NCI-H146 treated with DMSO at 0.1 percent for 48 hours (cell line): Measurements from ENCODE around the gene GRM7.
"Not testable (repeated sequence)": the region's sequence is repeated elsewhere in the genome, so short reads cannot be mapped to it uniquely, and the experiment has no call there.

Experiments used
- DNase-seq: peaks from one replicate; lab custom pipeline; 2025; ENCODE audit not compliant: unreplicated experiment; lab: John Stamatoyannopoulos, UW

Gene GRM7

DNA sequence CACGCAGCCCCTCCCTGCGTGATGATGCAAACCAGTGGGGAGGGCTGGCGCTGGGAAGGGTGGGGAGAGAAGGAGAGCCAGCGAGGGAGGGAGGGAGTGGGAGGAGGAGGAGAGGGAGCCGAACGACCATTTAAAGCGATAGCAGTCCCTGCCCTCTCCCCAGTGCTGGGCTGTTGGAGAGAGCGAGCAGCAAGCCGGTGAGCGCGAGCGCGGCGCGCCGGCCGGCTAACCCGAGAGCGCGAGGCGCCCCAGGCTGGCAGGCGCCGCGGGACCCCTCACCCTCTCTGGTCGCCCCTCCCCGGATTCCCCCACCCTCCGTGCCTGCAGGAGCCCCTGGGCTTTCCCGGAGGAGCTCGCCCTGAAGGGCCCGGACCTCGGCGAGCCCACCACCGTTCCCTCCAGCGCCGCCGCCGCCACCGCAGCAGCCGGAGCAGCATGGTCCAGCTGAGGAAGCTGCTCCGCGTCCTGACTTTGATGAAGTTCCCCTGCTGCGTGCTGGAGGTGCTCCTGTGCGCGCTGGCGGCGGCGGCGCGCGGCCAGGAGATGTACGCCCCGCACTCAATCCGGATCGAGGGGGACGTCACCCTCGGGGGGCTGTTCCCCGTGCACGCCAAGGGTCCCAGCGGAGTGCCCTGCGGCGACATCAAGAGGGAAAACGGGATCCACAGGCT lies at the start of gene GRM7:
TSS of gene GRM7 (plus strand) at position 162 of the 671 bp plus-strand sequence.
- peak; percentile 10 for DNase-seq

DNA sequence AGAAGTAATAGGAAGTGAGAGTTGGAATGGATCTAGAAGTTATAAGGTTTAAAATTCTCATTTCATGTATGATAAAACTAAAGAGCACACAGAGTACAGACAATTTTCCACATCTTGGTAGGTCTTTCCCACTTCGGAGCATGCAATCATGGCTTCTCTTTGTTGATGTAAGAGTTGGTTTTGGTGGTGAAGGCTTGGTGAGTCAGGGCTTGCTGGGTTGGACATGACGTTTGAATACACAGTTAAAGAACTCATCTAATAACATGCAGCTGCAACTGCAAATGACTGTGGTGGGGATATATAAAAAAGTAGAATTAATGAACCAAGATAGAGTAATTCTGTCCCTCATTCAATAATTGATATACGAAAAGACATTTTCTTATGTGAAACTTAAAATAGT lies 39.5 kb upstream of the GRM7 start:
- DNase-seq: no peak

DNA sequence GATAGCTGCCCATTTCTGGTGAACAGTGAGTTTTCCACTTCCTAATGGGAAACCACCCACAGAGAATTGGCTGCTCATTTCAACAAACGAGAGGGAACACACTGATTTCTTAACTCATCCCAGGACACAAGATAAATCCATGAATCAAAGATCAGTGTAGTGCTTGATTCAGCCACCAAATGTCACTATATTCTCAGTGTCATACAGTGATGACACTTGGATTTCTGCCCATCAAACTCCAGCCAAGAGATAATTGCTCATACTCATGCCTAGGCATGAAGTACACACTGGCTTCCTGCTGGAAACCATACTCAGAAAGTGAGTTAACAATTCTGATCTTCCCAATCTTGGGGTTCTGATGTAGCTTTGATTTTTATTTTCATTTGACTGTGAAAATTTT lies 35.4 kb upstream of the GRM7 start:
- peak; percentile 5 for DNase-seq

DNA sequence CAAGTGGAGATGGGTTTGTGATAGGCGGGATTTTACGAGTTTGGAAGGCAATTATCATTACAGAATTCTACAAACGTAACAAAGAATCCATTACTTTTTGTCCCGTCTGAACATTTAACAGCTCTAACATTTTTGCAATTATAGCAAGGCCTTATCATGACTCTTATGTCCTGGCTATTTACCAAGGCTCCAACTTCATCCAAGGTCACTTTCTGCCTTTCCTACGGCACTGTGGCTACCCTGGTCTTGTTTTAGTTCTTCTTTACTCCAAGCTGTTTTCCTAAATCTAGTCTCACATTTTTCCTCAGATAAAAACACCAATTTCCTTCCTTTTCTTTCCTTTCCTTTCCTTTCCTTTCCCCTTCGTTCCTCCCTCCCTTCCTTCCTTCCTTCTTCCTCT lies 33.5 kb upstream of the GRM7 start:
- DNase-seq: no peak

DNA sequence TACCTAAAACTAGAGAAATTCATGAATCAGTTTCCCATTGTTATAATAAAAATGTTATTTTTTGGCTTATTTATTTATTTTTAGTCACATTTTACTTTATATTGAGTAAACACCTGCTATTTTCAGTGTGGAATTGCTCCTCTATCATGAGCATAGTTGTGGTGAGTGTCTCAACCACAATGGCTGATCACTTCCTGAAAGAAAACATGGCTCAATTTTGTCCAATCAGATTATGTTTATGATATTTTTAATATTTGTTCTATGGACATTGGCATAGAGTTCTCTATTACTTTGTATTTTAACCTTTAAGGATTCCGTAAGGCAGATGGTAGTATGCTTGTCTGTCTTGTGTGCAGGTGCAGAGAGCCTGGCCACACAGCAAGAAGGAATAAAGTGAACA lies 16.2 kb upstream of the GRM7 start:
- DNase-seq: no peak

DNA sequence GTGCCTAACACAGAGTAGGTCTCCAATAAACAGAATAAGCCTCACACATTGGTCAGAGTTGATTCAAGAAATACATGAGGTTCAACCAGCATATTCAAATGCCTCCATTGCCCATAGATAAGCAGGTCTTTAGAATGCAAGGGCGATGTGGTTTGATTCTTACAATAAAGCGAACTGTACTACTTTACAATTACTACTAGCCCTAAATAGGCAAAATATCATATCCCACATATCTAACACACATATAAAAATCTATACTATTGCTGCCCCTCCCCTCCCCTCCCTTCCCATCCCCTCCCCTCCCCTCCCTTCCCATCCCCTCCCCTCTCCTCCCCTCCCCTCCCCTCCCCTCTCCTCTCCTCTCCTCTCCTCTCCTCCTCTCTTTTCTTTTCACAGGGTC lies 6.7 kb upstream of the GRM7 start:
- no peak for DNase-seq

DNA sequence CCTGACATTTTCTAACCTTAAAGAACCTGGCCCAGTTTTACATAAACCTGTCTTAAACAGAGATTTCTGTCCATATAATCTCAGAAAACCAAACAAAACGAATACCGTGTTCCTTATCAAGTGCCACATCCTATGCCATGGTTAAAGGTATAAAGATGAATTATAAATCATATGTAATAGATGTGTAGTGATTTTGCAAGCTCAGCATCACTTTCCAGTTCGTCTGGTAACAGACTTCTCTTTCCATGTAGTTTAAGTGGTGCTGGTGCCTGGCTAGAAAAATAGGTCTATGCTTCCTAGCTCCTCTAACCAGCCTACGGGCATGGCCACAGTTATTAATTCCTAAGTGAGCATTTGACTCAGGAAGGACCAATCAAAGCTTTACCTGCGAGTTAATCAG lies 3.4 kb upstream of the GRM7 start:
- no peak for DNase-seq

DNA sequence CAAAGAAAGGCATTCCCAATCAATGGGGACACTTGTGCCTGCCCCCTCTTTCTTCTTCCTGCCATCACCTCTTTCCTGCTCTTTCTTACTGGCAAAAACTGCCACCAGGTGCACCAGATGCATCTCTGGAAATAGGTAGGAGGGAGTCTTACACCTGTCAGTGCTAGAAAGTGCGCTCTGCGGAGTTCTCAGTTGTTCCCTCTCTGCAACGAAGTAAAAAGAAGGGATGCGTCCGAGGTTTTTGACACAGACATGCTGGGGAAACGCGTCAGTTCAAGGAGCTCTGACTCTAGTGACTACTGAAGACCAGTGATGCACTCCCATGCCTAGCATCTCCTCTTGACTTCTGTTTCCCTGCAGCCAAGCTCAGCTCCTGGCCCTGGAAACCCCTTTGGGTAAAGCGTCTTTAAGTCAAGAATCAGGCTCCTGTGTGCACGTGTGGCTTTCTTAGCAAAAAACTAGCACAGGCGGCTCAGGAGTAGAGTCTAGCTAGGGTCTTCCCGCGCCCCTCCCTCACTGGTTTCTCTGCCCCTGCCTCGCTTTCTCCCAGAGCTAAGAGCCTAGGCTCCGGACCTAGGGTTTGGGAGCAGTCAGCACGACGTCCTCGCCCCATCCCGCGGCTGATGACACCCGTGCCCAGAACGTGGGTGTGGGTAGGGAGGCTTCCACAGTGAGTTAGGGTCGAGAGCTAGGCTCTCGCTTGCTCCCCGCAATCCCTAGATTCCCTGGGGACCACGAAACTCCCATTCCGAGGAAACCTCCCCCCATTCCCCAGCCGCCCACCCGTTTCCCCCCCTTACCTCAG lies 564 bp upstream of the GRM7 start:
- DNase-seq: peak; percentile 2

DNA sequence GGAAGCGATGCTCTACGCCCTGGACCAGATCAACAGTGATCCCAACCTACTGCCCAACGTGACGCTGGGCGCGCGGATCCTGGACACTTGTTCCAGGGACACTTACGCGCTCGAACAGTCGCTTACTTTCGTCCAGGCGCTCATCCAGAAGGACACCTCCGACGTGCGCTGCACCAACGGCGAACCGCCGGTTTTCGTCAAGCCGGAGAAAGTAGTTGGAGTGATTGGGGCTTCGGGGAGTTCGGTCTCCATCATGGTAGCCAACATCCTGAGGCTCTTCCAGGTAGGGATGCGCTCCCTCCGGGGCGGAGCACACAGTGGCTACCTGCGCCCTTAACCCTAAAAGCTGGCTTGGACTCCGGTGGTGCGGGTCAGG lies 698 bp downstream of the GRM7 start:
- peak; percentile 2 for DNase-seq

DNA sequence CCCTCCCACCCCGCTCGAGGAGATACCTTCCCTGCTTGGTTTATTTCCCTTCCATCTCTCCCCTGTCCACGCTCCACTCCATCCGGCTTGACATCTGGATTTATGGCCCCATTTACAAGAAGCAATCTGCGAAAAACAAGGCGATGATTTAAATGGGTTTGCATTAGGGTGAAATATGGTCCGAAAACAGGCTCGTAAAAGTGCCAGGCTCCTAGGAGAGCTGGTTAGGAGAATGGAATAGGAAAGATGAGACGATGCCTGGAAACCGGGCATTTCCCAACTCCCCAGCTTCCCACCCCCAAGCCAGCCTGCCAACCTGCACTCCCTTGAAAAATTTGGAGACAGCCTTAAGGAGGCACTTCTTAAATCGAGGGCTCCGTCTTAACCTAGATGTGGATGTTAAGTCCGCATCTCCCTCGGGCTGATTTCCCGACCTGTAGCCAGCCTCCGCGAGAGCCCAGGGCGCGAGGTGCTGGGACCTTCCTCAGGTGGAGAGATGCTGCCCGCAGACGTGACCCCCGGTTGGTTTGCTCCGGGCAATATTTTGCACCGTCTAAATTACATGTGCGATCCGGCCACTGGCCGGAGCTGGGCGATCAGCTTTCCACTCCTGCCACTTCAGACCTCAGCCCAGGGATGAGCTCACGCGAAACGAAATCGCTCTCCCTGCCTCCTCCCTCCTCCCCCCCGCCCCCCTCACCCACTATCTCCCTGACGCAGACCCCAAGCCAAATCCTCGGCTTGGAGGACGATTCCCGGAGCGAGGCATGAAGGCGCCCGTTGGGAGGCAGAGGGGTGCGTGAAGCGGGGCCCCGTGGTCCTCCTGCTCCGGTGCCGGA lies 1.3 kb downstream of the GRM7 start:
- DNase-seq: no peak

DNA sequence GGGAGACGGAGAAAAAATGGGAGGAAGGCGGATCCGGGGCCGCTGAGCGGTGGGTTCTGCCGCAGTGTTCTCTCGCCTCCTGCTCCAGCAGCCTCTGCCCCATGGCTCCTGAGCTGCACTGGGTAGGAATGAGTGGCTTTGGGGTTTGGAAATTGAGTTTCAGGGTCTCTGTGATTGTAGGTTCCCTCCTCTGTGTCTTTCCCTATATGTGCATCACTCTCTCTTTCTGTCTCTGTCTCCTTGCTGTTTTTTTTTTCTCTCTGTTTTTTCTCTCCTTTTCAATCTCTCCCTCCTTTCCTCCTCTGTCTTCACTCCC lies 1.9 kb downstream of the GRM7 start:
- no peak for DNase-seq

DNA sequence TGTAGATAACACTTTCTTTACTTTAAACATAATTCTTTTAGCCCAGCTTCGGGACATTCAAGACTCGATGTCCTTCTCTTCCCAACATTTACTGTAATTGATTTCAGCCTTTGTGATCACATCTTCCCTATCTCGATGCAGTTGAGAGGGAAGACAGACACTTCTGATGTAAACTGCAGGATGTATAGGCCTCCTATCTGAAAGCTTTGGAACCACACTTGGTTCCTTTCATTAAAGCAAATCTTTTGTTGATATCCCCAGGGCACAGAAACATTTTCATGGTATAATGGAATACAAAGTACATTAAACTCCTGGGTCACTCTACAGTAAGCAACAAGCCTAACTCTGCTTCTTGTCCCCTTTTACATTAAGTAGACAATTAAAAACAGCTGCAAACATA lies 6.4 kb downstream of the GRM7 start:
- DNase-seq: no peak

DNA sequence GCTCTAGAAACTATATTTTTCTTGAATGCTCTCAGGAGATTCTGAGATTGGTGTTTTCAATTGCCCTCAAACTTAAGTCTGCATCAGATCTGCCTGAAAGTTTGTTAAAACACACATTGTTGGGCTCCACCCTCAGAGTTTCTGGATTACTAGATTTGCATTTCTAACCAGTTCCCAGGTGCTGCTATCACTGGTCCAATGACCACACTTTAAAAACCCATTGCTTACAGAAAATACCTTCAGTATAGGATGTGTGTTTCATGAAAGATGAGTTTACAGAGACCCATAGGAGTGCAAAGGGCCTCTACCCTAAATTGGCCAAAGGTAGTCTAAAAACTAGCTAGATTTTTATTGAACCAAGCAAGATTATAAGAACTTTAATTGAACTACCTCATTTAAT lies 17.8 kb downstream of the GRM7 start:
- no peak for DNase-seq

DNA sequence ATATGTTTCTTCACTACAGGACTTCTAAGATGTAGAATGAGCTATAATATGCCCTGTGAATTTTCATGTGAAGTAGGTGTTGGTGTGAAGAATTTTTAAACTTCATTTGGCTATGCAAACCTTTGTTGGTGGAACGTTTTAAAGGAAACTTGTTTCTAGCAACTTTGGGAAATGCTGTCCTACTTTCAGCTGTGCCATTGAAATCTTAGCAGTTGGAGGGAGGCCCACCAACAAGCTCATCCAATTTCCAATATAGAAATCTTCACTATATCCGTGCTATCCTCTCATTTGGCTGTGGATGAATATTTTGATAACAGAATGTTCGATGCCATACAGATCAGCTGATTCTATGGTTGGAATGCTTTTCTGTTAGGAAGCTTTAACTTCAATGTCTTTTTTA lies 51.3 kb downstream of the GRM7 start:
- DNase-seq: no peak

DNA sequence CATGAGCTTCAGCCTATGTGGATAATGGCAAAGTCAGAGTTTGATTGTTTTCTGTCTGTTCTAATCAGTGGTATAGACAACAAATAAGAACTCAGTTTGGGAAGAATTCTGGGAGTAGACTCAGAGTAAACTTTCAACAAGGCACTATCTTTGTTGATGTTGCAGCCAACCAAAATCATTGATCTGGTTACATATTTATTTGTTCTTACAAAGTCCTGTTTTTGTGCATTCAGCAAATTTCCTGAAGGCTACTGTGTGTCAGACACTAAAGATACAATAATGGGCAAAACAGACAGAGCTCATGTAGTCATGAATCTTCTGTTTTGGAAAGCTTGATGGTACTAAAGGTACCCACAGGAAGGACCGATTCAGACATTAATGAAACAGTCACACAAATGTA lies 55.0 kb downstream of the GRM7 start:
- DNase-seq: no peak

DNA sequence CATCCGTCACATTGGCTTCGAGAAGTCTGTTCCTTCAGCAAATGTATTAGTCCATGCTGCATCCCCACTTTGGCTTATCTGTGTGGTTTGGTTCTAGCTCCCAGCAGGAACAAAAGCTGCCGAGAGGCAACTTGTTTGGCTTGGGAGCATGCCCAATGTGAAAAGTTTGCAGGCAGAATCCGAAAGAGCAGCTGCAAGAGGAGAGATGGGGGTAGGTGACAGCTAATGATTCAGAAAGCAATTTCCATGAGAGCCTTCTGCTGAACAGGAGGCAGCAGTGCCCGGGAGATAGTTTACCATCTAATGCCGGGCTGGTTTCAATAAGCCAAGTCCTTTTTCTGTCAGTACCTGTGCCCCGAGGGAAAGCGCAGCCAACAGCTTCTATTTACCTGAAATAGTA lies 60.2 kb downstream of the GRM7 start:
- peak; percentile 33 for DNase-seq

DNA sequence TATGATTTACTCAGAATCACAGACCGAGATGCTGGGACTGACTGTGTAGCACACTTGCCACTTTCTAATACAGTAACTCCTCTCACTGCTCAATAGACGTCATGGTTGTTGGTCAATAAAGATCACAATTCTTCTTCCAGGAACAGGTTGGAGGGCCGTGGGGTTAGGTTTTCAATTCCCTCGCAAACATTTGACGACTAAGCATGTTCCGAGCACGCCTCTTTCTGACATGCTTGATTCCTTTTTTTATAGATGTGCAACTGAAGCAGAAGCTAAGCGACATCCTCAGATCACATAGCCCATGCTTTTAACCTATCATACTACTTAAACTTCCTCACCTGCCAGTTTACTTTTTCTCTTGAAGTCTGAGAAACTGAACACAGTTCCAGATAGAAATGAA lies 61.0 kb downstream of the GRM7 start:
- no peak for DNase-seq

DNA sequence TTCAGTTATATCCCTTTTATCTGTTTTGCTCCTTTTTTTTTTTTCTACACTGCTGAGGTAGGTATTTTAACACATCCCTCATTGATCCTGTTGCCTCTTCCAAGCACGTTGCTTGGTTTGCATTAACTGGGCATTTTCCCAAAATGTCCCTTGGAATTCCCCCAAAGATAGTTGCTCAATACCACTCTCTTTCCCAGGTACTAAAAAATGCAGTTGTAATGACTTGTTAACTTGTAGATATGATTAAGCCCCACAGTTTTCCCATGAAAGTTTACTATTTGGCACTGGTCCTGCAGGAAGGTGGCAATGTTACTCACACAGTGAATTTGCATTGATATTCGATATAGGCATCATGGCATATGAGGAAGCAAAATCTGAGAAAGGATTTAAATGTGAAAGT lies 67.1 kb downstream of the GRM7 start:
- DNase-seq: no peak

DNA sequence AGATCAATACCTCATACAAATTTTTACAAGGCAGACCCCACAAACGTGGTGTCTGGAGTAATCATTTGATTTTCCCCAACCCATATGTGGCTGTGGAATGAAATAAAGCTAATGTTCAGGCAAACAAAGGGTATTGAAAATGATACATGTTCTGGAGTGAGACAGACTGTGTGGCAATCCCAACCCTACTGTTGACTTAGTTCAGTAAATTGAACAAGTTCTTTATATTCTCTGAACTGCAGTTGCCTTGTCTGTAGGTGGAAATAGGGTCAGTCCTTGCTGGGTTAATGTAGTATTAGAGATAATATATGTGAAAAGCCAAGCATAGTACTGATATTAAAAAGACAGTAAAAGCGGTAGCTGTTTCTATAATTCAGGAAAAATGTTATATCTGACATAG lies 69.0 kb downstream of the GRM7 start:
- DNase-seq: no peak

DNA sequence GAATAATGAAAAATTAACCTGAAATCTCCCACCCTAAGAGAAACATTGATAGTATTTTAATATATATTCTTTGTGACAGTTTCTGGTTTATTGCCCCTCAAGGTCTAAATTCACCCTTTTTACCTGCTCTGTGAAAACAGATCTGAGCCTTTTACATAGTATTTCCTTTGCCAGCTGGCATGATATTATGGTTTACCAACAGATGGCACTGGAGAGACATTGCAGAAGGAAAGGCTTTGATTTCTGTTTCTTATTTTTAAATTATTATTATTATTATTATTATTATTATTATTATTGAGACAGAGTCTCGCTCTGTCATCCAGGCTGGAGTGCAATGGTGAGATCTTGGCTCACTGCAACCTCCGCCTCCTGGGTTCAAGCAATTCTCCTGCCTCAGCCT lies 74.5 kb downstream of the GRM7 start:
- not testable (repeated sequence) for DNase-seq

DNA sequence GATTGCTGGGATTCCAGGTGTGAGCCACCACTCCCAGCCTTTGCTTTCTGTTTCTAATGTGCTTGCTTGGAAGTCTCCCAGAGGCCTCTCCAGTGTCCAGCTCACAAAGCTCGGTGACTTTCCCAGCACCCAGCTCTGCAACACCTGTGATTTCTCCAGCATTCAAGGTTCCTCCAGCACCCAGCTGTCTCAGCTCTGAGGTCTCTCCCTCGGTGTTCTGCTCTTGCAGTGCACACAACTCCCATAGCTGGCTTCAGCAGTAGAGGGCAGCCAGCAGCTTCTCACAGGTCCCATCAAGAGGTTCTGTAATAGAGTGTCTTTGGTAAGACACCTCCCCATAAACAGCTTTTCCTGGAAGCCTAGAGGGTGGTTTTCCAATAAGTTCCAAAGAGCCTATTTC lies 75.1 kb downstream of the GRM7 start:
- no peak for DNase-seq

DNA sequence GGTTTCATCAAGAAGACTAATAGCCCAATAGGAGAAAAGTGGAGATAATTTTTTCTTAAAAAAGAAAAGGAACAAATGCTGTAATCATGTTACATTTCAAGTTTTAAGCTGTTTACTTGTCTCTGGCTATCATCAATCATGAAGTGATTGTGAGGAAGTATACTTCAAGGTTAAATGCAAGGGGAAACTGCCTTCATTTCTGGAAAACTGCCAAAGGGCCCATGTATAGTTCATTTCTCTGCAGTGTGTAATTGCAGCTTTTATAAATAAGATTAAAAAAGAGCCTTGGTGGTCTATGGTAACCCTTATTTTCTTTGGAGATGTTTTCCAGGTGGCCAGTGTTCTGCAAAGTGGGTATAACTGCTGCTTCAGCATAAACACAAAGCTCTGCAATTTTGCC lies 101.9 kb downstream of the GRM7 start:
- DNase-seq: no peak
